ENCODE results near the gene RPH3AL. TPM values are rescaled to one million over a fixed set of nuclear protein-coding genes. Genes with fewer than 3 reads are reported as not detected.

Gene RPH3AL
- total and polyA plus RNA-seq, 2 of the 8 experiments (the other 6 are each of a cell fraction or from before 2014, with no cell fraction given), result 5.6 to 5.8 TPM

DNA sequence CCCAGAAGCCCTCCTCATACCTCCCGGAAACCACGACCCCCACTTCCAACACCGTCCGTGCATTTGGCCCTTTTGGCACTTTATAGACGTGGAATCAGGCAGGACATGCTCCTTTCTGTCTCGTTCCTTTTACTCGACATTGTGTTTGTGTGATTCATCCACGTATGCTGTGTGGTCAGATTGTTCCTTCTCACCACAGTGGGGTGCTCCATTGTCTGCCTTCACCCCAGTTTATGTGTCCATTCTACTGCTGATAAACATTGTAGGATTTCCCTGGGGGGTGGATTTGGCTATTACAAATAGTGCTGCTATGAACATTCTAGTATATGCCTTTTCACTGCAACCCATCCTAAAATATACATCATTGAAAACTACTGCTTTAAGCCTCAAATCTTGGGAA lies 28.9 kb upstream of the RPH3AL start:
- POLR2A ChIA-PET (ENCODE audit: partially characterized antibody), result no interaction called here

More for the DNA sequence above, 28.9 kb upstream of the RPH3AL start:
- Histone ChIP-seq H3K4ac (replicated peaks; ENCODE audit: insufficient read length, low read depth, low read length) (no peak overlapping the region), H3K4me2 (ENCODE audit: insufficient read depth in 1 of 2, low read depth in 2 of 2, low read length in 2 of 2) (no peak overlapping the region), H2BK20ac (ENCODE audit: low read length) (no peak overlapping the region), H3K27me3 (replicated peaks in 1 of 4; ENCODE audit: control insufficient read depth in 3 of 4, extremely low read depth in 1 of 4, insufficient read depth in 3 of 4, low read length in 3 of 4) (peaks cover 9 to 22% (median 20%) of the 10 kb centered on the region in 4 experiments), H2BK5ac (ENCODE audit: low read depth, low read length) (no peak overlapping the region), H4K91ac (replicated peaks; ENCODE audit: insufficient read length, low read length) (no peak overlapping the region), H3K9me3 (ENCODE audit: insufficient read depth in 2 of 2, low read depth in 1 of 2, low read length in 1 of 2) (no peaks in the 10 kb centered on the region), H3K18ac (ENCODE audit: extremely low read depth, low read length) (no peak overlapping the region), H3K79me1 (ENCODE audit: low read depth, low read length) (no peaks in the 10 kb centered on the region), H3K79me2 (ENCODE audit: control insufficient read depth in 1 of 2, insufficient read depth in 2 of 2, low read length in 2 of 2) (no peaks in the 10 kb centered on the region), H3K9ac (replicated peaks in 1 of 4; ENCODE audit: extremely low read depth in 1 of 4, low read depth in 3 of 4, low read length in 3 of 4) (no peak overlapping the region), H2AFZ (ENCODE audit: low read length) (no peak overlapping the region), H3K56ac (replicated peaks; ENCODE audit: insufficient read length, low read depth, low read length) (no peak overlapping the region), H2AK5ac (ENCODE audit: low read depth, low read length) (no peak overlapping the region), H3K23me2 (ENCODE audit: low read depth, low read length) (peaks cover 7% of the 10 kb centered on the region; the same call in 1 of the 2 replicates), H2BK12ac (ENCODE audit: low read depth, low read length) (peak overlapping the region; percentile 23; the same call in 1 of the 2 replicates), H2BK120ac (replicated peaks; ENCODE audit: low read depth, low read length) (no peak overlapping the region), H4K5ac (ENCODE audit: insufficient read length, low read depth, low read length) (no peak overlapping the region), H3K36me3 (ENCODE audit: control insufficient read depth in 2 of 4, insufficient read depth in 4 of 4, low read length in 3 of 4) (no peaks in the 10 kb centered on the region), H3K4me1 (replicated peaks in 1 of 4; ENCODE audit: control insufficient read depth in 3 of 4, insufficient read depth in 4 of 4, low read length in 3 of 4) (peaks cover 5 to 23% (median 15%) of the 10 kb centered on the region in 4 experiments; a peak in 6 of 7 replicates), H3K27ac (ENCODE audit: low read depth, low read length) (no peak overlapping the region), H4K20me1 (replicated peaks in 1 of 2; ENCODE audit: control insufficient read depth in 1 of 2, insufficient read depth in 2 of 2, low read length in 2 of 2) (no peaks in the 10 kb centered on the region), H3K23ac (ENCODE audit: insufficient read length) (no peak overlapping the region), H2BK15ac (ENCODE audit: low read length) (no peak overlapping the region), H3K4me3 (ENCODE audit: extremely low read depth in 1 of 4, insufficient read depth in 2 of 4, low read depth in 3 of 4, low read length in 4 of 4) (no peak overlapping the region), H4K8ac (ENCODE audit: extremely low read depth, insufficient read depth, low read length) (no peak overlapping the region), H3K14ac (ENCODE audit: insufficient read length) (no peak overlapping the region)
- 86% methylated on average over 7 of the region's 8 CpGs; no CpG with 5 or more reads in 1 of the 2 experiments for WGBS, 2 experiments (ENCODE audit: extremely low coverage in 1 of 2, insufficient coverage in 1 of 2, insufficient read length in 1 of 2, insufficient replicate concordance in 2 of 2, low coverage in 1 of 2, low lambda C conversion rate in 2 of 2, missing lambda C conversion rate in 1 of 2)
- TF ChIP-seq POLR2A (IDR thresholded peaks at IDR 0.05; ENCODE audit: control extremely low read depth in 1 of 2, low read depth in 2 of 2, low read length in 2 of 2) (no peak), GABPA (IDR thresholded peaks at IDR 0.05; ENCODE audit: borderline replicate concordance, insufficient read depth, low read length) (no peak), JUN (IDR thresholded peaks at IDR 0.05; ENCODE audit: low read depth, low read length) (no peak), CHD1 (IDR thresholded peaks at IDR 0.05; ENCODE audit: low read depth, low read length) (no peak), CTBP2 (IDR thresholded peaks at IDR 0.05; ENCODE audit: borderline replicate concordance, insufficient read depth, insufficient read length, low read length) (no peak), YY1 (IDR thresholded peaks at IDR 0.05; ENCODE audit: low read depth, low read length) (no peak), FOSL1 (IDR thresholded peaks at IDR 0.05; ENCODE audit: insufficient read depth, low read depth, low read length) (no peak), BCL11A (IDR thresholded peaks at IDR 0.05; ENCODE audit: low read depth in 2 of 2, low read length in 2 of 2) (no peak), POLR2AphosphoS5 (IDR thresholded peaks at IDR 0.05; ENCODE audit: low read depth, low read length) (no peak), BRCA1 (IDR thresholded peaks at IDR 0.05; ENCODE audit: low read depth, low read length) (no peak), HDAC6 (IDR thresholded peaks at IDR 0.05; ENCODE audit: low read depth, low read length) (no peak), JUND (IDR thresholded peaks at IDR 0.05; ENCODE audit: low read length) (no peak), SIX5 (IDR thresholded peaks at IDR 0.05; ENCODE audit: low read depth, low read length) (no peak), TBP (IDR thresholded peaks at IDR 0.05; ENCODE audit: low read depth, low read length) (no peak), RFX5 (IDR thresholded peaks at IDR 0.05; ENCODE audit: borderline replicate concordance, low read depth, low read length) (no peak), SP4 (IDR thresholded peaks at IDR 0.05; ENCODE audit: low read length) (no peak)
- no peak for FAIRE-seq
- DNase-seq (ENCODE audit: low read depth in 1 of 2, low spot score in 2 of 2), result no peak
- CTCF ChIA-PET (ENCODE audit: partially characterized antibody), result no interaction called here

Measured in H1 (cell line).